Measurements from ENCODE around the gene SUSD1. TPM values are rescaled to one million over a fixed set of nuclear protein-coding genes. Genes with fewer than 3 reads are reported as not detected.

SUSD1 gene
- total RNA-seq, 6 donors from 2014 or later = 15.5 to 29.5 (median 20.4) TPM

DNA sequence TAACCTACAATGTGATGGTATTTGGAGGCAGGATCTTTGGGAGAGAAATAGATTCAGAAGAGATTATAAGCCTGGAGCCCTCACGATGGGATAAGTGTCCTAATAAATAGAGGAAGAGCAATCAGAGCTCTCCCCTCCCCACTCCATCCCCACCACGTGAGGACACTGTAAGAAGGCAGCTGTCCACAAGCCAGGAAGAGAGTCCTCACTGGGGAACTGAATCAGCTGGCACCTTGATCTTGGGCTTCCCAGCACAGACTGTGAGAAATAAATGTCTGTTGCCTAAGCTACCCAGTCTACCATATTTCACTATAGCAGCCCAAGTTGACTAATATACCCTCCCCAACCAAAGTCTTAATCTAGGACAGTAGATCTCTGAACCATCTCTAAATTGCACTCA is 118.1 kb downstream of the SUSD1 start:
- DNase-seq (peak in 1 of 2 donors; percentile 32), ATAC-seq (ENCODE audit: low FRiP score in 2 of 2) (no peak)
- no peak overlapping the region for H3K4me3 ChIP-seq
- TF ChIP-seq, protein P1, sequence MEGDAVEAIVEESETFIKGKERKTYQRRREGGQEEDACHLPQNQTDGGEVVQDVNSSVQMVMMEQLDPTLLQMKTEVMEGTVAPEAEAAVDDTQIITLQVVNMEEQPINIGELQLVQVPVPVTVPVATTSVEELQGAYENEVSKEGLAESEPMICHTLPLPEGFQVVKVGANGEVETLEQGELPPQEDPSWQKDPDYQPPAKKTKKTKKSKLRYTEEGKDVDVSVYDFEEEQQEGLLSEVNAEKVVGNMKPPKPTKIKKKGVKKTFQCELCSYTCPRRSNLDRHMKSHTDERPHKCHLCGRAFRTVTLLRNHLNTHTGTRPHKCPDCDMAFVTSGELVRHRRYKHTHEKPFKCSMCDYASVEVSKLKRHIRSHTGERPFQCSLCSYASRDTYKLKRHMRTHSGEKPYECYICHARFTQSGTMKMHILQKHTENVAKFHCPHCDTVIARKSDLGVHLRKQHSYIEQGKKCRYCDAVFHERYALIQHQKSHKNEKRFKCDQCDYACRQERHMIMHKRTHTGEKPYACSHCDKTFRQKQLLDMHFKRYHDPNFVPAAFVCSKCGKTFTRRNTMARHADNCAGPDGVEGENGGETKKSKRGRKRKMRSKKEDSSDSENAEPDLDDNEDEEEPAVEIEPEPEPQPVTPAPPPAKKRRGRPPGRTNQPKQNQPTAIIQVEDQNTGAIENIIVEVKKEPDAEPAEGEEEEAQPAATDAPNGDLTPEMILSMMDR (IDR thresholded peaks at IDR 0.05) = no peak
- TF ChIP-seq POLR2AphosphoS5 (IDR thresholded peaks at IDR 0.05) (no peak), POLR2A (IDR thresholded peaks at IDR 0.05) (no peak), EP300 (IDR thresholded peaks at IDR 0.05) (no peak)
- H3K27ac ChIP-seq = peak overlapping the region in 1 of 4 donors; percentile 14
- no peaks in the 10 kb centered on the region for H3K9me3 ChIP-seq
- H3K4me1 ChIP-seq = peaks cover 22 to 30% (median 27%) of the 10 kb centered on the region in 4 donors
- H3K36me3 ChIP-seq = no peaks in the 10 kb centered on the region
- 76 to 77% methylated on average over 2 of the region's 2 CpGs for WGBS, 2 donors
- H3K27me3 ChIP-seq = no peaks in the 10 kb centered on the region

DNA sequence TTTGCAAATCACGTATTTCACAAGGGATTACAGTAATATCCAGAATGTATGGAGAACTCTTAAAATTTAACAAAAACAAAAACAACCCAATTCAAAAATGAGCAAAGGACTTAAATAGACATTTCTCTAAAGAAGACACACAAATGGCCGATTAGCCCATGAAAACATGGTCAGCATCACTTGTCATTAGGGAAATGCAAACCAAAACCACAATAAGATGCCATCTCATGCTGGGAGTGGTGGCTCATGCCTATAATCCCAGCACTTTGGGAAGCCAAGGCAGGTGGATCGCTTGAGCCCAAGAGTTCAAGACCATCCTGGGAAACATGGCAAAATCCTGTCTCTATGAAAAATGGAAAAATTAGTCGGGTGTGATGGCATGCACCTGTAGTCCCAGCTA is 120.2 kb downstream of the SUSD1 start:
- H3K4me1 ChIP-seq = peaks cover 11 to 22% (median 18%) of the 10 kb centered on the region in 4 donors
- DNase-seq (no peak), ATAC-seq (ENCODE audit: low FRiP score in 2 of 2) (no peak)
- WGBS, 2 donors = 86 to 97% methylated on average over 4 of the region's 4 CpGs
- TF ChIP-seq EP300 (IDR thresholded peaks at IDR 0.05) (no peak), POLR2A (IDR thresholded peaks at IDR 0.05) (no peak), POLR2AphosphoS5 (IDR thresholded peaks at IDR 0.05) (no peak)
- TF ChIP-seq, protein P1 (IDR thresholded peaks at IDR 0.05) = no peak
- H3K9me3 ChIP-seq = no peaks in the 10 kb centered on the region
- no peak overlapping the region for H3K4me3 ChIP-seq
- H3K27ac ChIP-seq = no peak overlapping the region
- H3K36me3 ChIP-seq = no peaks in the 10 kb centered on the region
- H3K27me3 ChIP-seq = no peaks in the 10 kb centered on the region

DNA sequence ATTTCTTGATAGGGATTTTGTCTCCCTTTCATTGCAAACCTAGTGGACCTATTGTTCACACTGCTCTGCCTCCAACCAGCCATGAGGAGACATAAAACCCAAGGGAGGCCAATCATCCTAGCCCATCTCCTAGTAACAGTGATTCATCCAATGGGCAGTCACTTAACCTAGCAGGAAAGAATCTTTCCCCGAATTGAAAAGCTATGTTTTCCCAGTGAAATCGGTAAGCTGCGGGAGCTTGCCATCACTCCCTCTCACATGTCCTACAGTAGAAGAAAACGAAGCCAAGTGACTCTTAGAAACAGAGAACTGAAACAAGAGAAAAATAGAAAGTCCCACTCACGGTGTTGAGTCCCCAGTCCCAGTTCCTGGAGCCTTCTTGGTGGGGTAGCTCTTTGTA is 123.3 kb downstream of the SUSD1 start:
- 79 to 88% methylated on average over 5 of the region's 5 CpGs for WGBS, 2 donors
- no peak overlapping the region for H3K4me3 ChIP-seq
- H3K36me3 ChIP-seq = no peaks in the 10 kb centered on the region
- ATAC-seq (ENCODE audit: low FRiP score in 2 of 2) (peak in 1 of 2 donors; percentile 48), DNase-seq (no peak)
- H3K9me3 ChIP-seq = no peaks in the 10 kb centered on the region
- no peaks in the 10 kb centered on the region for H3K27me3 ChIP-seq
- no peak overlapping the region for H3K27ac ChIP-seq
- H3K4me1 ChIP-seq = peaks cover 11 to 18% (median 14%) of the 10 kb centered on the region in 4 donors
- TF ChIP-seq POLR2AphosphoS5 (IDR thresholded peaks at IDR 0.05) (no peak), POLR2A (IDR thresholded peaks at IDR 0.05) (no peak), EP300 (IDR thresholded peaks at IDR 0.05) (no peak)
- TF ChIP-seq, protein P1 (IDR thresholded peaks at IDR 0.05) = no peak

DNA sequence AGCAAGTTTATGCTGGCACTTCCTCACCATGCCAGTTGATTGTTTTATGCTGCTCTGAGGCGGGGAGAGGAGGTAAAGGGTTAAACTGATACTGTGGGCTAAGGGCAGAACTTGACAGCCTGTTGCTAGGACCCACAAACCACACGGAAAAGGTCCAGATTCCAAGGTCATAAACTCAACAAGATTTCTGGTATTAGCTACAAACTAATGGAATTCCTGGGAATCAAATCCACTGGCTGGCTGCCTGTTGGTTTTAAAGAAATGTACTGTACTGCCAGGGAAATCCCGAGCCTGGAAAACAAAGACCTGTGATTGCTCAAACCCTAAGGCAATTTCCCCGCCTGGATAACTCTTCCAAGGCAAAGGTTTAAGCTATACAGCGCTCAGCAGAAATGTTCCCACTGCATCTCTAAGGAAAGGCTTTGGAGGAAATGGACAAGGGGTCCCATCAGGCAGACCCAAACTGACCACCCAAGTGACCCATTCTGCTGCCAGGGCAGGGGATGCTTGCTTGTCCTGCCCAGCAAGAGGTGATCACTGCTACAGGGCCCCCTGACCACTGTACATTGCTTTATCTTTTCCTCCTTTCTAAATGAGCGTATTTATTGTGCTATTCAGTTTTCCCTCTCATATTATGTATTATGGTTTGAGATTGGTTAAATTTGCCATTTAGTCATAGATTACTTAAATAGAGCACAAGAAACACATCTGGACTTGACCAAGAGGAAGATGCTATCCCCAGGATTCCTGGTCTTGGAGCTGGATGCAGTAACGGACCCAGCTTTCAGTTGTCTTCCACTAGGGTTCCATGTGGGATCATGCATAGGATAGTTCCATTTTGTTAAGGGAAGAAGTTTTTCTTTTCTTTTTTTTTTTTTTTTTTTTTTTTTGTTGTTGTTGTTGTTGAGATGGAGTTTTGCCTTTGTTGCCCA is 124.3 kb downstream of the SUSD1 start:
- no peak for DNase-seq
- Histone ChIP-seq H3K27me3 (no peaks in the 10 kb centered on the region), H3K4me3 (no peak overlapping the region), H3K4me1 (peaks cover 11 to 18% (median 14%) of the 10 kb centered on the region in 4 donors), H3K27ac (peak overlapping the region in 3 of 4 donors; percentile 13 to 30 (median 18)), H3K36me3 (no peaks in the 10 kb centered on the region), H3K9me3 (no peaks in the 10 kb centered on the region)
- ATAC-seq (ENCODE audit: low FRiP score in 2 of 2) = peak in 1 of 2 donors; percentile 76
- no peak for TF ChIP-seq POLR2AphosphoS5 (IDR thresholded peaks at IDR 0.05)
- TF ChIP-seq, protein P1 (IDR thresholded peaks at IDR 0.05) = no peak
- no peak for TF ChIP-seq EP300 (IDR thresholded peaks at IDR 0.05)
- no peak for TF ChIP-seq POLR2A (IDR thresholded peaks at IDR 0.05)
- WGBS, 2 donors = 55 to 59% methylated on average over 7 of the region's 7 CpGs

Data from upper lobe of left lung (tissue), 6 donors.